ENCODE data around the gene CHST13.

CHST13 gene, protein sequence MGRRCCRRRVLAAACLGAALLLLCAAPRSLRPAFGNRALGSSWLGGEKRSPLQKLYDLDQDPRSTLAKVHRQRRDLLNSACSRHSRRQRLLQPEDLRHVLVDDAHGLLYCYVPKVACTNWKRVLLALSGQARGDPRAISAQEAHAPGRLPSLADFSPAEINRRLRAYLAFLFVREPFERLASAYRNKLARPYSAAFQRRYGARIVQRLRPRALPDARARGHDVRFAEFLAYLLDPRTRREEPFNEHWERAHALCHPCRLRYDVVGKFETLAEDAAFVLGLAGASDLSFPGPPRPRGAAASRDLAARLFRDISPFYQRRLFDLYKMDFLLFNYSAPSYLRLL

DNA sequence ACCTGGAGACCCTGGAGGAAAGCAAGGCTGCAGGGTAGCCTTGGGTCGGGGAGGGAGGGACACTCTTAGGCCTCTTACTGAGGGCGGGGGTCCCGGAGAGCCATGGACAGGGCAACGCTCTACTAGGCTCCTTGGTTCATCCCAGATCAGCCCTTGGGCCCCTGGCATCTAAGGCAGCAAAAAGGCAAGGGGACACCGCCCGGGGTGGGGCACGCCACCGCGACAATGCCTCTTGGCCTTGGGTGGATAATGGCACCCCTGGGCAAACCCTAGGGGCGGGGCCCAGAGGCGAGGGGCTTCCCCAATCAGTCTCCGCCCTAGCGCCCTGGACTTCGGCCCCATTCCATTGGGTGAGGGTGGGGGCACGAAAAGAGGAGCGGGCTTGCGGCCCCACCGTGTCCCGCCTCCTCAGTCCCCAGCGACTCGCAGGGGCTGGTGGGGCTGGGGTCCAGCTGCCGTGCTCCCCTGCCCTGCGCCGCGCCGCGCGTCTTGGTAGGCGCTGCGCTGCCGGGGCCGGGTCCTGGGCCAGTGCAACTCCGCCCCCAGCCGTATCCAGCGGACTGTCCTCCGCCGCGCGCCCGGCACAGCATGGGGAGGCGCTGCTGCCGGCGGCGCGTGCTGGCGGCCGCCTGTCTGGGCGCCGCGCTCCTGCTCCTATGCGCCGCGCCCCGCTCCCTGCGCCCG lies at the start of gene CHST13:
Gene CHST13 (plus strand): TSS at position 411 of the 684 bp plus-strand sequence. CDS start 178 bp downstream, at position 589.
- DNase-seq = peak; percentile 85

GRCh38 chr3:126474498-126475412 lies 49.2 kb upstream of the CHST13 start:
- DNase-seq = peak; percentile 79

DNA sequence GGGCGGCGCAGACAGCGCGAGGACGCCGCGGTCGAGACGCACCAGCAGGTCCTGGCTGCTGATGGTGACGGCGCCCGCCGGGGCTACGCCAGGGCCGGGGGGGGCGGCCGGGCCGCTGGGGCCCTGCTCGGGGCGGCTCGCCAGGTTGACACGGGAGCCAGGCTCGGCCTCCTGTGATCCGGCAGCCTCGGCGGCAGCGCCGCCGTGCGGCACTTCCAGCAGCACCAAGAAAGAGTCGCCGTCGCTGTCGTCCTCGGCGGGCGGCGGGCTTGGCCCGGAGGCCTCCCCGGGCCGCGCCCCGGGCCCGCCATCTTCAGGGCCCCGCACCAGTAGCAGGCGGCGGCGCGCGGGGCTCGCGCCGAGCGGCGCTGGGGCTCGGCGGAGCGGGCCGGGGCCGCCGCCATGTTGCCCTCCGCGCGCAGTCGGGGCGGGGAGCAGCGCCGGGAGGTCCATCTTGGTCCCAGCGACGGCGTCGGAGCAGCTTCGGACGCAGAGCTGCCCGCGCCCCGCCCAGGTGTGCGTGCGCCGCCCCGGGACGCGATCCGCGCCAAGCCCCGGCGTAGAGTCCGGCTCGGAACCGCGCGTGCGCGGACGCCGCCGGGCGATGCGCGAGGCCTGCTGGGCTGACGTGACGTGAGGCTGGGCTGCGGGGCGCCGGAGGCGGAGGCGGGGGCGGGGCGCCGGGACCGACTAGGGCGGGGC lies 48.4 kb upstream of the CHST13 start, which contains the start of gene ZXDC:
Gene ZXDC (minus strand): TSS at position 479 of the 702 bp plus-strand sequence. CDS start 26 bp downstream, at position 453.
- DNase-seq = peak; percentile 96

DNA sequence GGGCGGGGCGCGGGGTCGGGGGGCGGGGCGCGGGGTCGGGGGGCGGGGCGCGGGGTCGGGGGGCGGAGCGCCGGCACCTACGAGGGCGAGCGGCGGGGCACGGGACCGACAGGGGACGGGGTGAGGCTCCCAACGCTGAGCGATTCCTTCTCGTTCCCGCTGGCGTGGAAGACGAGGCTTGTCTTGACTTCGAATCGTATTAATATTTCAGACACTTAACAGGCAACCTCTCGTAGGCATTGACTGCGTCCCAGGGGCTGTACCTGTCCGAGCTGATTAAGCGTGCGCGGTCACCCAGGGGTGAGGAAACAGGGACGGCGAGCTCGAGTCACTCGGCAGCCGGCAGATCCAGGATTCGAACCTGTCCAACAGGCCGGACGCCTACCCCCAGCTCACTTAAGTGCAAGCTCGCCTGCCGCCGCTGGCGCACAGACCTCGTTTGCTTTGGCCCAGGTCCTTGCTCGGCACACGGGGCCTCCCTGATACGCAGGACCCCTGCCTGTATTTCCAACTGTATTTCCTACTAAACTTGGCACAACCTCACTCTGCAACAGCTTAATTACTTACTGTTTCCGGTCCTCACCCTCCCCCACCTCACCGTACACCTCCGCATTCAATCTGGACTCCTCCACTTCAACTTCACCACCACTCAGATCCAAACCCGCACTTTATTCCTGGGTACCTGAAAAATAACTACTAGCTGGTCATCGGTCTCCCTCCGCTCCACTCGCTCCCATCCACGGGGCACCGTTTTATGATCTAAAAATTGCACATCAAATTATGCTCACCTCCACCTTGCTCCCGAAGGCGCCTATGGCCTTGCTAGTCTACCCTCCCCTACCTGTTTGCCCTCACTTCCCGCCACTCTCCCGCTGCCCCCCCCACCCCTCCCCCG lies 47.5 kb upstream of the CHST13 start:
- no peak for DNase-seq

- no peak for DNase-seq
These were observed 46.9 kb upstream of the CHST13 start for GRCh38 chr3:126477061-126477380.

GRCh38 chr3:126478581-126479310 lies 45.2 kb upstream of the CHST13 start:
- DNase-seq = no peak

DNA sequence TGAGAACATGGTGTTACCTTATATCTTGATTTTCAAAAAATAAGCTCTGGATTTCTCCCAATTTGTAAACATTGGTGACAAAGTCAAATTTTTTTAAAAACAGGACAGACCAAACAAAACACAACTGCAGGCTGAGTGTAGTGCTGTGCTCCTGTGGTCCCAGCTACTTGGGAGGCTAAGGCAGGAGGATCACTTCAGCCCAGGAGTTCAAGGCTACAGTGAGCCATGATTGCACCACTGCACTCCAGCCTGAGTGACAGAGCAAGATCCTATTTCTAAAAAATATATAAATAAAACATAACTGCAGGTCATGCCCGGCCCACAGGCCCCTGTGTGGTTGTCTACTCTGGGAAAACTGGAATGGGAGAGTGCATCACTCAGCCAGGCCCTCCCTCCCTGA lies 44.3 kb upstream of the CHST13 start:
- DNase-seq = no peak

GRCh38 chr3:126480206-126480605 lies 43.7 kb upstream of the CHST13 start:
- DNase-seq = no peak

DNA sequence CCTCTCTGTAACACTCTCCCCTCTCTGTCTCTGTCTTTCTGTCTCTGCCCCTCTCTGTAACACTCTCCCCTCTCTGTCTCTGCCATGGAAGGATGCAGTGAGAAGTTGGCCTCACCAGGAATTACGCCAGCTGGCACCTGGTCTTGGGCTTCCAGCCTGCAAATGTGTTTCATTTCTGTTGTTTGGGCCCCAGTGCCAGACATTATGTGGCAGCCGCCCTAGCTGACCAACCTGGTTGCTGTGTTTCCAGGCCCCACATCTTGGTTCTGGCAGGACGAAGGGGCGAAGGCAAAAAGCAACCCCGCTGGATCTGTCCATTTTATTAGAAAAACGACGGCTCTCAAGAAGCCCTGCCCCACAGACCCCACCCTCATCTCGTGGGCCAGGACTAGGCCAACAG lies 43.1 kb upstream of the CHST13 start:
- DNase-seq = no peak

GRCh38 chr3:126481808-126482502 lies 42.0 kb upstream of the CHST13 start:
- no peak for DNase-seq

- DNase-seq = no peak
These were observed 41.3 kb upstream of the CHST13 start for GRCh38 chr3:126482503-126483255.

DNA sequence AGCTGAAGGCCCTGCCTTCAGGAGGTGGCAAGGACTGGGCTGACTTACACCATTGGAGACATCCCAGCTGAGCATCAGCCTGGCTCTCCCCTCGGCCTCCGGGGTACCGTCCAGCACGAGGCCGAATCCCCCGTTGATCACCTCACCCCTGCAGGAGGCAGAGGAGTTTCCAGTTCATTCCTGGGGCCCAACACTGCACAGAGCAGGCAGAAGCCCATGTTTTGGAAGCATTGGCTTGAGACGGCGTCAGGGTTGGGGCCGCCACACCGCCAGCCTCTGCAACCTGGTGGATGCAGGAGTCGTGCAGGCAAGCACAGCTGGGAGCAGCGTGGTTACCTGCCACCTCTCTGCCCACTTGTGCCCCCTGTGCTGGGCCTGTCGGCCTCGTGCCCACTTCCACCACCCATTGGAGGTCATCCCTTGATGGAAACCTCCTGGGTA lies 40.6 kb upstream of the CHST13 start:
- no peak for DNase-seq

- DNase-seq = no peak
These were observed 39.8 kb upstream of the CHST13 start for GRCh38 chr3:126484148-126484547.

DNA sequence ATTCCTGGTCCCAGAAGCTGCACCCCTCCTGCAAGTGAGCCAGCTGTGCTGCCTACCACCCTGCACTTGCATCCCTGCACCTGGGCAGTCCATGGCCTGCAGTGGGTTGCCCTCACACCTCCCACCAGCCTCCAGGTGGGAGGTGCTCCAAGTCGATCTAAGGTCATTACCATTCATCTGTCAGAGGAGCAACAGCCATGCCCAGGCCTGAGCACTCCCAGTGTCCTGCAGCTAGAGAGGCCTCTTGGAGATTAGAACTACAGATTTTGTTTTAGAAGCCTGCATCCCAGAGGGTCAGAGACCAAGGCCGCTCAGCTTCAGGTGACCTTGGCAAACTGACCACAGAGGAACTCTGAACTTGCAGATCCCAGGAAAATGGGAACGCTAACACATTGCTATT lies 39.3 kb upstream of the CHST13 start:
- DNase-seq = no peak

DNA sequence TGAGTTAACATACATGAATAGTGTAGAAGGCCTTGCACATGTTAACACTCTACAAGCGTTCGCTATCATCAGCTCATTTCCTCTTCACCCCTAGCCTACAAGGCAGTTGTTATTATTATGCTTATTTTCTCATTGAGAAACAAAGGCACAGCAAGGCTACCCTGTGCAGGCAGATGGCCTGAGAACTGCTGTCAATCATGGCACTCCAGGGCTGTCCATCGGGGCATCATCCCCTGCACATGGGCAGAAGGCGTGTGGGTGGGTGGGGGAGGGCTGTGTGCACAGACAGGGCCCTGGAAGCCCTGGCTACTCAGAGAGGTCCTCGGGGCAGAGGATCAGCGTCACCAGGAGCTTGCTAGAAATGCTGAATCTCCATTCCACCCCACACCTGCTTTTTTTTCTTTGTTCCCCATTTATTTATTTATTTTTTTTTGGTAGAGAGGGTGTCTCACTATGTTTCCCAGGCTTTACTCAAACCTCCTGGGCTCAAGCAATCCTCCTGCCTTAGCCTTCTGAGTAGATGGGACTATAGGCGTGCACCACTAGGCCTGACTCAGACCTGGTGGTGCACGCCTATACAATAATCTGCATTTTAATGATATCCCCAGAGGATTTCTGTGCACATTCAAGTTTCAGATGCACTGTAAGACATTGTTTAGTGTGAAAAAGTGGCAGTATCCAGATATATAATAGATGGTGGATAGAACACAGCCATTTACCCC lies 38.6 kb upstream of the CHST13 start:
- DNase-seq = no peak

DNA sequence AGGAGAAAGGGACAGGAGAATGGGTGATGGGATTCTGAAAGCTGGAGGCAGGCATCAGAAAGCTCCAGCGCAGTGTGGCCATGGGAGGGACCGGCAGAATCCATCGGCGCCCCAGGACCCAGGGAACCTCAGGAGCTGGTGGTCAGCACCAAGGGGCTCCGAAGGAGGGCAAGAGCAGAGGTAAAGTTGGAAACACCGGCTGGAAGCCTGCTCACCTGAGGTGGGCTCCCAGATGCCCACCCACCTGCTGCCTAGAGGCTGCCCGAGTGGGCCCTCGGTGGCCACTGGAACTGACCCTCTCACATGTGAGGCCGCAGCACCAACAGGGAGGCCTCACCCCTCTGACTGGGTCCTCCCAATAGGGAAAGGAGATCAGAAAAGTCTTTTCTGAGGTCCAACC lies 38.0 kb upstream of the CHST13 start:
- no peak for DNase-seq

- DNase-seq = no peak
These were observed 37.6 kb upstream of the CHST13 start for GRCh38 chr3:126486360-126486847.

DNA sequence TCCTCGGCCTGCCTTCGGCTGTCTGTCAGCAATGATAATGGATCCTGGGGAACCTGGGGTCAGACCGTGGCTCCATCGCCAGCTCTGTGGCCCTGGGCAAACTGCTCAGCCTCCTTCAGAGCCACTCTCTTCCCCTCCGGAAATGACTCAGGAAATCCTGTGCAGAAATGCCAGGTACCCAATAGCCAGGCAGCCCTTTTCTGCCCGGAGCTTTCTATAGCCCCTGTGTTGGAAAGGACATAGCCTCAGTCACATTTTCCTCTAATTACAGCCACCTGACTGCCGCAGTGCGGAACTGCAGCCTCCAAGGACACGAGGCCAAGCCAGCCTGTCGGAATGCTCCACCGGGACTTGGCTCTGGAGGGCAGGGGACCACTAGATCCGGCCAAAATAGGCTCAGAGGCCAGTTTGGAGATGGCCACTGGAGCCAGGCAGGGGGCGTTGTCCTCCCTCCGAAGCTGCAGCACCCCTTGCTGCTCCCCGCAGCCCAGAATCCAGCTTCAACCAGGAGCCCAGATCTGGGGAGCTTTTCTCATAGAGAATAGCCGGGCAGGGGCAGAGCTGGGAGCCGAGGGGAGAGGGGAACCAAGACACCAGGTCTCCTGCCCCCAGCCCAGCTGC lies 36.7 kb upstream of the CHST13 start:
- peak; percentile 78 for DNase-seq

Data from islet precursor cell (in vitro differentiated cells).